Measurements from ENCODE around the gene STIM1. TPM values are rescaled to one million over a fixed set of nuclear protein-coding genes. Genes with fewer than 3 reads are reported as not detected.

STIM1 gene
- total RNA-seq, 4 donors from 2014 or later = 50.1 to 112 (median 63.3) TPM

- Histone ChIP-seq H3K36me3 (peaks cover 0 to 19% (median 0%) of the 10 kb centered on the region in 3 donors), H3K27ac (no peak overlapping the region), H3K9me3 (no peaks in the 10 kb centered on the region), H3K27me3 (no peaks in the 10 kb centered on the region), H3K4me3 (no peak overlapping the region), H3K4me1 (peaks cover 9 to 64% (median 31%) of the 10 kb centered on the region in 3 donors)
- no peak for TF ChIP-seq POLR2A (IDR thresholded peaks at IDR 0.05)
- TF ChIP-seq, protein P1, sequence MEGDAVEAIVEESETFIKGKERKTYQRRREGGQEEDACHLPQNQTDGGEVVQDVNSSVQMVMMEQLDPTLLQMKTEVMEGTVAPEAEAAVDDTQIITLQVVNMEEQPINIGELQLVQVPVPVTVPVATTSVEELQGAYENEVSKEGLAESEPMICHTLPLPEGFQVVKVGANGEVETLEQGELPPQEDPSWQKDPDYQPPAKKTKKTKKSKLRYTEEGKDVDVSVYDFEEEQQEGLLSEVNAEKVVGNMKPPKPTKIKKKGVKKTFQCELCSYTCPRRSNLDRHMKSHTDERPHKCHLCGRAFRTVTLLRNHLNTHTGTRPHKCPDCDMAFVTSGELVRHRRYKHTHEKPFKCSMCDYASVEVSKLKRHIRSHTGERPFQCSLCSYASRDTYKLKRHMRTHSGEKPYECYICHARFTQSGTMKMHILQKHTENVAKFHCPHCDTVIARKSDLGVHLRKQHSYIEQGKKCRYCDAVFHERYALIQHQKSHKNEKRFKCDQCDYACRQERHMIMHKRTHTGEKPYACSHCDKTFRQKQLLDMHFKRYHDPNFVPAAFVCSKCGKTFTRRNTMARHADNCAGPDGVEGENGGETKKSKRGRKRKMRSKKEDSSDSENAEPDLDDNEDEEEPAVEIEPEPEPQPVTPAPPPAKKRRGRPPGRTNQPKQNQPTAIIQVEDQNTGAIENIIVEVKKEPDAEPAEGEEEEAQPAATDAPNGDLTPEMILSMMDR (IDR thresholded peaks at IDR 0.05) = no peak
- WGBS, 2 donors = 77 to 87% methylated on average over 1 of the region's 1 CpG
- no peak for DNase-seq
- intact Hi-C loops (cut with DNase I) = no loop called here
Measured at GRCh38 chr11:3925513-3925912, 70.0 kb downstream of the STIM1 start.

GRCh38 chr11:3926458-3927095 is 71.1 kb downstream of the STIM1 start:
- Histone ChIP-seq H3K4me1 (peaks cover 9 to 57% (median 31%) of the 10 kb centered on the region in 3 donors), H3K36me3 (peaks cover 0 to 30% (median 0%) of the 10 kb centered on the region in 3 donors), H3K27me3 (no peaks in the 10 kb centered on the region), H3K4me3 (no peak overlapping the region), H3K9me3 (no peaks in the 10 kb centered on the region), H3K27ac (peak overlapping the region in 2 of 4 donors; percentile 45 to 54)
- TF ChIP-seq POLR2A (IDR thresholded peaks at IDR 0.05) = no peak
- TF ChIP-seq, protein P1 (IDR thresholded peaks at IDR 0.05) = no peak
- intact Hi-C loops (cut with DNase I) = no loop called here
- no peak for DNase-seq

GRCh38 chr11:3927129-3927796 is 71.8 kb downstream of the STIM1 start:
- H3K36me3 ChIP-seq = peaks cover 0 to 36% (median 0%) of the 10 kb centered on the region in 3 donors
- H3K9me3 ChIP-seq = no peaks in the 10 kb centered on the region
- no peaks in the 10 kb centered on the region for H3K27me3 ChIP-seq
- no peak for DNase-seq
- peaks cover 9 to 57% (median 31%) of the 10 kb centered on the region in 3 donors for H3K4me1 ChIP-seq
- peak overlapping the region in 2 of 4 donors; percentile 45 to 54 for H3K27ac ChIP-seq
- no peak overlapping the region for H3K4me3 ChIP-seq
- intact Hi-C loops (cut with DNase I) = no loop called here
- TF ChIP-seq, protein P1 (IDR thresholded peaks at IDR 0.05) = no peak
- no peak for TF ChIP-seq POLR2A (IDR thresholded peaks at IDR 0.05)
- WGBS, 2 donors = 80 to 81% methylated on average over 6 of the region's 6 CpGs

DNA sequence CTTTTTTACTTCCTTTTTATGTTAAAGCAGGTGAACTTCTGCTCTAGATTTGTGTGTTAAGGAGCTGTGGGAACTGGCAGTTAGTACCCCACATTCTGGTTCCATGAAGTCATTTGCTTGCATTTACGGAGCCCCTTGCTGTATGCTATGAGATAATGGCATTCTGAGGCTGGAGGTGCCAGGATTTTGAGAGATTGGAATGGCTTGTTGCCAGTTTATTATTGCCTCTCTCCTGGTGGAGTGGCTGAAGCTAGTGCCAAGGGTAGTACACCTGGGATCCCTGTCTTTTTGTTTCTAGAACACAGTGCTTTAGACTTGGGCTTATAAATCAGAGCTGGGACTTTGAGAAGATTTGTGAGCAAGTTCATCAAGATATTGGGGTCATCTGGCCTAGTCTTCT is 73.8 kb downstream of the STIM1 start:
- no peaks in the 10 kb centered on the region for H3K27me3 ChIP-seq
- TF ChIP-seq, protein P1 (IDR thresholded peaks at IDR 0.05) = no peak
- 58% methylated on average over 1 of the region's 1 CpG for WGBS, 2 donors
- no peak for DNase-seq
- intact Hi-C loops (cut with DNase I) = no loop called here
- peaks cover 0 to 37% (median 0%) of the 10 kb centered on the region in 3 donors for H3K36me3 ChIP-seq
- H3K4me3 ChIP-seq = no peak overlapping the region
- H3K4me1 ChIP-seq = peaks cover 10 to 64% (median 31%) of the 10 kb centered on the region in 3 donors
- no peaks in the 10 kb centered on the region for H3K9me3 ChIP-seq
- H3K27ac ChIP-seq = no peak overlapping the region

- Histone ChIP-seq H3K27ac (no peak overlapping the region), H3K36me3 (peaks cover 0 to 37% (median 0%) of the 10 kb centered on the region in 3 donors), H3K27me3 (no peaks in the 10 kb centered on the region), H3K4me3 (no peak overlapping the region), H3K4me1 (peaks cover 15 to 65% (median 33%) of the 10 kb centered on the region in 3 donors), H3K9me3 (no peaks in the 10 kb centered on the region)
- DNase-seq = no peak
- intact Hi-C loops (cut with DNase I) = no loop called here
- no peak for TF ChIP-seq POLR2A (IDR thresholded peaks at IDR 0.05)
- TF ChIP-seq, protein P1 (IDR thresholded peaks at IDR 0.05) = no peak
- WGBS, 2 donors = 79 to 80% methylated on average over 8 of the region's 8 CpGs
Measured at GRCh38 chr11:3929649-3930048, 74.2 kb downstream of the STIM1 start.
